HFF-Myc (cell line): Measurements from ENCODE around the gene PARP6.

Experiments used
- DNase-seq: peaks from one replicate; pipeline ENCODE4 v3.0.0-alpha.2; 2011; ENCODE audit warnings: low read depth; ENCODE audit errors: extremely low read depth
- H3K4me3 ChIP-seq: replicated peaks from 2 replicates; pipeline ENCODE4 v1.5.1; 2011; ENCODE audit warnings: low read depth, mild to moderate bottlenecking, control low read depth, low read length
- CTCF ChIP-seq: IDR thresholded peaks from 2 replicates; pipeline ENCODE4 v1.5.1; 2012; ENCODE audit warnings: mild to moderate bottlenecking, low read depth, low read length, control low read depth; ENCODE audit errors: missing control alignments

PARP6 gene

GRCh38 chr15:72197041-72197459 lies 75.3 kb downstream of the PARP6 start:
- no peak for DNase-seq
- no peak for TF ChIP-seq CTCF
- H3K4me3 ChIP-seq, result peak overlapping the region; percentile 23

GRCh38 chr15:72196409-72197040 lies 75.8 kb downstream of the PARP6 start:
- no peak overlapping the region for H3K4me3 ChIP-seq
- TF ChIP-seq CTCF, result no peak
- no peak for DNase-seq

GRCh38 chr15:72195101-72195511 lies 77.2 kb downstream of the PARP6 start:
- no peak for TF ChIP-seq CTCF
- no peak for DNase-seq
- H3K4me3 ChIP-seq, result no peak overlapping the region

GRCh38 chr15:72193836-72194396 lies 78.4 kb downstream of the PARP6 start:
- DNase-seq, result no peak
- no peak for TF ChIP-seq CTCF
- H3K4me3 ChIP-seq, result no peak overlapping the region

- TF ChIP-seq CTCF, result no peak
- no peak for DNase-seq
- H3K4me3 ChIP-seq, result no peak overlapping the region
Observed at GRCh38 chr15:72192416-72192815, 79.9 kb downstream of the PARP6 start.
